Superior temporal gyrus (tissue), 1 donor: ENCODE results near the gene FNDC3A.
"Not testable (repeated sequence)": the region's sequence is repeated elsewhere in the genome, so short reads cannot be mapped to it uniquely, and the experiment has no call there.

Experiments used
- DNase-seq: peaks from one replicate; pipeline ENCODE4 v3.0.0-alpha.2; 2016; ENCODE audit errors: extremely low spot score

FNDC3A gene

DNA sequence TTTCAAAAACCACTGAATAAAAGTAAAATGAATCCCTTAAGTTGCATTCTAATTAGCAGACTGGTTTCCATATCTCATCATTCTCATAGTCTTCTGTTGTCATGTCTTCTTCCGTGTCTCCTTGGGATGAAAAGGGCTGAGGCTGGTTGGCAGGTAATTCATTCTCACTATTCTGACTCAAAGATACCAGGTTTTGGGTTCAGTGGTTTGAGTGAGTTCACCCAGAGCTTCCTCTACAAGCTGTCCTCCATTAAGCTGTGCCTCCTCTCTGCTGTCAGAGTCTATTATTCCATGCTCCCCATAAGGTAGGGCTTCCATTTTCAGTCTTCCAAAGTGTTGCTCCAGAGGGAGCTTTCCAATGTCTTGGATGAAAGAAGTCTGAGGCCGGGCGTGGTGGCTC lies 68.3 kb downstream of the FNDC3A start:
- no peak for DNase-seq

DNA sequence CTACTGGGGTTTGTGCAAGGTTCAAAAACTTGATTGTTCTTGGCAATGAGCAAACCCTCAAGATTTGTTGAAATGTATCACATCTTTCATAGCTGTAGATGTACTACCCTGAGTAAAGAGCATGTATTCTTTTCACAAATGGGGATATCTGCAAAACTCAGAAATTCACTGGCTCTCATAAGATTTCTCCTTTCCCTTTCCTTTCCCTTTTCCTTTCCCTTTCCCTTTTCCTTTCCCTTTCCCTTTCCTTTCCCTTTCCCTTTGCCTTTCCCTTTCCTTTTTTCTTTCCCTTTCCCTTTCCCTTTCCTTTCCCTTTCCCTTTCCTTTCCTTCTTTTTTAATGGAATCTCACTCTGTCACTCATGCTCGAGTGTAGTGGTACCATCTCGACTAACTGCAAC lies 69.1 kb downstream of the FNDC3A start:
- no peak for DNase-seq

DNA sequence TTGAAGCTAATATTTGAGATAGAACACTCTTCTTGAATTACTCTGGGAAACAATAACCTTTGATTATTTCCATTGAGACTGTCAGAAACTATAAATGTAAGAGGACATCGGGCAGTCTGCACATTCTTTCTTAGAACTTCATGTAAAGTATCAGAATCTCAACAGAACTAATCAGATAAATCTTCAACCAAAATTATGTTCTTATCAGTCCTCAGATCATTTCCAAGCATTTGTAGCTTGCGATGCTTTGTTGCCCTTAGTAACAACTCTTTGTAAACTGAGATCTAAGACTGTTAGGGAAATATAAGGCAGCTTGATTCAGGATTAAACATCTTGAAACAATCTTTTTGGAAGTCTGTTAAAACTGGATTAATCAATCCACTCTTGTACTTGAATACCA lies 70.3 kb downstream of the FNDC3A start:
- no peak for DNase-seq

DNA sequence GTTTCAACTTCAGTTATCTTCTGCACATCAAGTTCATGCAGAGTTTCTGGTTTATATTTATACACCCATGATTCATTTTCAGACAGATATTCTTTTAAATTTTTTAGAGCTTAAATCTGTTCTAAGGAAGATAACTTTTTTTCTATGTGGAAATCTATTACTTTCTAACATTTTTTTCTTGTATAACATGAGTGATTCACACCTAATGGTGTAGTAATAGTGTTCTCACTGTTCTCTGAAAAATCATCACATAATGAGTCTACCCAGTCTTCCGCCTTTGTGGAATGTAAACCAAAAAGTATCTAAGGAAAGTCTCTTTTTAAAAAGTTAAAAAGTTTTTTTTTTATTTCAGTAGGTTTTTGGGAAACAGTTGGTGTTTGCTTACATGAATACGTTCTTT lies 70.8 kb downstream of the FNDC3A start:
- no peak for DNase-seq

DNA sequence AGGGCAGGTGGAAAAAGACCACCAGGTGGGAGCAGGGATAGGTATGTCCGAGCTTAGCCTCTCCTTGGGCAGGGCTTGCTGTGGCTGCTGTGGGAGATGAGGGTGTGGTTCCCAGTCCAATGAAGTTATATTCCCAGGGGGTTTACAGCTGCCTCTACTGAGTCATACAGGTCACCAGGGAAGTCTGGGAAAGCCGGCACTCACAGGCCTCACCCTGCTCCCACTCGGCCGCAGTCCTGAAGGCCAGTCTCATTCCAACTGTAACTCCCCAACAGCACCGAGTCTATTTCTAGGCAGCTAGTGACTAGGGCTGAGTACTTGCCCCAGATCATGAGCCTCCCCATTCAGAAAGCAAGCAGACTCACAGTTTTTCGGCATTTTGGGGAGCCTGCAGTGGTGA lies 77.1 kb downstream of the FNDC3A start:
- DNase-seq, result no peak

DNA sequence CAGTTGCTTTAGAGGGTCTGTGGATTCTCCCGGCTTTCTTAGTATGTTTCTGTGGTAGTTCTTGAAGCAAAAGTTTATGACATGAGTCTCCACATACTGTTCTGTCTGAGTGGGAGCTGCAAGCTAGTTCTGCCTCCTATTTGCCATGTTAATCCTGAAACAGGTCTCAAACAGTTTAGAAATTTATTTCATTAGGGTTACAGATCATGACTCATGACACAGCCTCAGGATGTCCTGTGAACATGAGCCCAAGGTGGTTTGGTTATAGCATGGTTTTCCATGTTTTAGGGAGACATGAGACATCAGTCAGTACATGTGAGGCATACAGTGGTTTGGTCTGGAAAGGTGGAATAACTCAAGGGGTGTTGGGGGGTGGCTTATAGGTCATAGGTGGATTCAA lies 77.5 kb downstream of the FNDC3A start:
- DNase-seq, result no peak

DNA sequence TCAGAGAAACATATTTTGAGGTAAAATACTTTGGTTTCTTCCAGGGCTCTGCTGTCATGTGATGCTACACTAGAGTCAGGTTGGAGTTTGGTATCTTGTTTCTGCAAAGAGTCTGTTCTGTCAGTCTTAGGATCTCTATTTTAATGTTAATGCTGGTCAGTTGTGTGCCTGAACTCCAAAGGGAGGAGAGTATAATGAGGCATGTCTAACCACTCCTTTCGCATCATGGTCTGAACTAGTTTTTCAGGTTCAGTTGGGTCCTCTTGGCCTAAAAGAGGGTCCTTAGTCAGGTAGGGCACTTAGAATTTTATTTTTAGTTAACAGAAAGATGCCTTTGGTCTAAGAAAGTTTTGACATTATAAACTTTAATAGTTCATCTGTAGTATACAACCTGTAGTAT lies 78.2 kb downstream of the FNDC3A start:
- DNase-seq, result no peak

DNA sequence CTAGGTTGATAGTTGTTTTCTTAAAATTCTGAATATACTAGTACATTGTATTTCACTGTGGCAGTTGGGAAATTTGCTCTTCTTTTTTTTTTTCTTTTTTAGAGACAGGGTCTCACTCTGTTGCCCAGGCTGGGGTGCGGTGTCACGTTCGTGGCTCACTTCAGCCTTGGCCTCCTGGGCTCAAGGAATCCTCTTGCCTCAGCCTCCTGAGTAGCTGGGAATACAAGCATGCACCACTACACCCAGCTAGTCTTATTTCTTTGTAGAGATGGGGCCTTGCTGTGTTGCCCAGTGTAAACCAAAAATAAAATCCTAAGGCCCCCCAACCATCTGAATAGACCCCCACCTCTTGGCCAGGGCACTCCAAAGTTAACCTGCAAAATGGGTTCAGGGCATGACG lies 79.3 kb downstream of the FNDC3A start:
- no peak for DNase-seq

DNA sequence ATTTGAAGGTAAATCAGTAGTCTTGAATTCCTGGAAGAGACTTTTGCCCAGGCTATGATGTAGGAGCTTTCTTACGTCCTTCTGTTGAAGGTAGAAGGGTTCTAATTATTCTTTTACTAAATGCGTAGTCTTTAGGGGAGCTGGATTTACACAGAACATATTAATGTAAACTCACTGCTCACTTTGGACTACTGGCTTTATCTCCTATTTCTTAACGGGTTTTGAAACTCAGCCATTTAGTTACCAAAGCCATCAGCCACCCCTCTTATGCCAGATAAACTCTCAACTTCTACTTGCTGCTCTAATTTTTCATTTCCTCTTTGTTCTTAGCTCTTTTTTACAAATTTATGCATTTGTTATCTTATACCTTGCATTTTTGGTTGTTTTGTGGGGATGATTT lies 81.5 kb downstream of the FNDC3A start:
- no peak for DNase-seq

DNA sequence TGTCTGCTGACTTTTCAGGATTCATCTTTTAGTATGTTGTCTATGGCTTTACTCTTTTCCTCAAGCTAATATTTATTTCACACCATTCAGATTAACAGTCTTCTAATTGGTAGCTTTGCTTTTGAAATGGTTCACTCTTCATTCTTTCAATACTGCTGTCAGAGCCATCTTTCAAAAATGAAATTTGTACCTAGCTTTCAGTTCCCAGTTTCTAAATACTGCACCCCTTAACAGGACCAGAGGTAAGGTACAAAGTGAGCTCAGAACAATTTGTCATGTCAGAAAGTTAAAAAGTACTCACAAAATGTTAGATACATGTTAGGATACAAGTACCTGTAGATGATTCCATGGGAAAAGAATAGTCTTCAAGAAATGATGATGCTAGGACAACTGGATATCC lies 83.0 kb downstream of the FNDC3A start:
- no peak for DNase-seq

DNA sequence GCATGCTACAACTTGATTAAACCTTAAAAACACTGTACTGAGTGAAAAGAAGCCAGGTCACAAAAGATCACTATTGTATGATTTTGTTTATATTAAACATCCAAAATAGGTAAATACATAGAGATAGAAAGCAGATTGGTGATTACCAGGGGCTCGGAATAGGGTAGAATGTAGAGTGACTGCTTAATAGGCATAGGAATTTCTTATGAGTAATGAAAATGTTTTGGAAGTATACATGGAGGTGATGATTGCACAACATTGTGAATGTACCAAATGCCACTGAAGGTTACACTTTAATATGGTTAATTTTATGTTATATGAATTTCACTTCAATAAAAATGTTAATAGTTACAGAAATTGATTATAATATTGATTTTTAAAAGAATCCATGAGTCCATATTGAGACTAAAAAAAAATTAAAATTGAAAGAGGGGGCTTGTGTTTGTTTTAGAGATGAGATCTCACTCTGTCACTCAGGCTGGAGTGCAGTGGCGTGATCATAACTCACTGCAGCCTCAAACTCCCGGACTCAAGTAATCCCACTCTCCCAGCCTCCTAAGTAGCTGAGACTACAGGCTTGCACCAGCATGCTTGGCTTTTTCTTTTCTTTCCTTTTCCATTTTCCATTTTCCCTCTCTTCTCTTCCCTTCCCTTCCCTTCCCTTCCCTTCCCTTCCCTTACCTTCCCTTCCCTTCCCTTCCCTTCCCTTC lies 85.1 kb downstream of the FNDC3A start:
- no peak for DNase-seq

DNA sequence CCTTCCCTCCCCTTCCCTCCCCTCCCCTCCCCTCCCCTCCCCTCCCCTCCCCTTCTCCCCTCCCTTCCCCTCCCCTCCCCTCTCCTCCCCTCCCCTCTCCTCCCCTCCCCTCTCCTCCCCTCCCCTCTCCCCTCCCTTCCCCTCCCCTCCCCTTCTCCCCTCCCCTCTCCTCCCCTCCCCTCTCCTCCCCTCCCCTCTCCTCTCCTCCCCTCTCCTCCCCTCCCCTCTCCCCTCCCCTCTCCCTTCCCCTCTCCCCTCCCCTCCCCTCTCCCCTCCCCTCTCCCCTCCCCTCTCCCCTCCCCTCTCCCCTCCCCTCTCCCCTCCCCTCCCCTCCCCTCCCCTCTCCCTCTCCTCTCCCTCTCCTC lies 85.7 kb downstream of the FNDC3A start:
- not testable (repeated sequence) for DNase-seq

DNA sequence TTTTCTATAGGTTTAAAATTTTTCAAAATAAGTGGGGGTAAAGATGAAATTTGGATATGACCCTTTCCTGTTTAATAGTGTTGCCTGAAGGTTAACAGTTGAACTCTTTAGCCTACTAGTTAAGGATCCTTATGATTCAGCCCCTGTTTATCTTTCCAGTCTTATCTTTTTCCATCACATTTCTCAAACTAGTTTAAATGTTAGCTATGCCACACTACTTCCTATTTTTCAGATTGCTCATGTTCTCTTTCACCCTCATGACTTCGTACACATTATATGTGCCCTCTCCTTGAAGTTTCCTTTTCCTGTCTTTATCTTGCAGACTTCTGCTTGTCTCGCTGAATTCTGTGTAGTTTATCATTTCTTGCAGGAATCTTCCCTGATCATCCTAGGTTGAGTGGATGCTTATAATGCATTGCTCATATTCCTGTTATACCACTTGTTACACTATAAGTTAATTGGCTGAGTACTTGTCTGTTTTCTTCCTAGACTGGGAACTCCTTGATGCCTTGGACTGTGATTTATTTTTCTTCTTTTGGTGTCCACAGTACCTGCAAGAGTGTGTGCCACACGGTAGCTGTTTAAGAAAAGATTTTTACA lies 86.7 kb downstream of the FNDC3A start:
- DNase-seq, result no peak

DNA sequence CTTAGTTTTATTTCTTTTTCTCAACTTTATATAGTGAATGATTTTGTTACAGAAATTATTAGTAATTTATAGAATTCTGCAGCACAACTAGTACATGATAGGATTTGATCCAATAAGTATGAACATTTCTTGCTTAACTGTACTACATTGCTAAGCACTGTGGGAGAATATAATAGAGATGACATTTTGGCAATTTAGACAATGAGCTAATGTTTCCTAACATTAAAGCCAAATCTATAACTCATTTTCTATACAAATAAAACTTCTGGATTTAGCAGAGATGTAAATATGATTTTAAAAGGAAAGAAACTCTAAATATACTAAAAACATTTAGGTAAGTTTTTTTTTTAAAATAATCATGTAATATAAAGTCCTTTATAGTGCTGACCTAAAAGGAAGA lies 87.3 kb downstream of the FNDC3A start:
- no peak for DNase-seq

DNA sequence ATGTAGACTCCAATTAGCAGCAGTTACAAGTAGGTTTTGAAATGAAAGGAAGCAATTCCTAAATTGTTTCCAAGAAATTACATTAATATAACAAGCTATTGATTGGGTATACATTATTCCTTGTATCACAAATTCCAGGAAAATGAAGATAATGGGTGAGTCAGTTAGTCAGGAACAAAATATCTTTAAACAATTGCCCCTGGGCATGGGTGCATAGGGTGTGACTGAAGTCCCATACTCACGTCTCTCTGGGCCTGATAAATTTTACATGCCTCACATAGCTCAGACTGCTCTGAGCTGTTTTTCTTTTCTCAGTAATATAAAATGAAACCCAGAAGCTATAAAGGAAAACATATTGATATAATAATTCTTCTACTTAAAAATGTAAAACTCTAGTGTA lies 87.8 kb downstream of the FNDC3A start:
- DNase-seq, result no peak

DNA sequence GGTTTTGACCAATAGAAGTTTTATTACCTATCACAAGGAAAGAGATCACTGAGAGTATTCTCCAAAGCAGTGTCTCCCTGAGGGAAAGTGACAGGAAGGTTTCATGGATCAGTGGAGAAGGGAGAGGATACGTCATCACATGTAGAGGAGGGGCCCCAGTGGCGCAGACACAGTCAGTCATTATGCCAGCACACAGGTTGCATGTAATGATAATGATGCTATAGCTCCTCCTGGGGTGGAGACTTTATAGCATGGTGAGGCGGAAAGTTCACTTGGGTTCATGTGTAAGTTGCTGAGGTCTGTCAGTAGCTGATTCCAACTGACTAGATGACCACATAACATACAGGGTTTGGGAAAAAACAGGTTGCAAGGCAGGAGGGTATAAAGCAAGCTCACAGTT lies 88.8 kb downstream of the FNDC3A start:
- DNase-seq, result no peak

DNA sequence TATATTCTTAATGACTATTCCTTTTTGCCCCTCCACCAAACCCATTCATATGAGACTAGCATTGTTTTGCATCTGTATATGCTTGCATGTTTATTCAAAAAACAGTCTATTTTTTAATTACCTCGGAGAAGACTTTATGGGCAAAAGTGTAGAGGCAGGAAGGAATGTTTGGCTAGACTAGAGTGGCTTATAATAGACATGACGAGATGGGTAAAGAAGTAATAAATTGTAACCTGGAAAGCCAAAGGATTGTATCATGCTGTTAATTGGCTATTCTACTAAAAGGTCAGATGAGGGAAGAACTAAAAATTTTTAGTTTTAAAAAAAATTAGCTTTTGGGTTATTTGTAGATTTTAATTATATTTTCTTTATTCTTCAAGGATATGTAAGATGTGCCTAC lies 91.1 kb downstream of the FNDC3A start:
- no peak for DNase-seq

DNA sequence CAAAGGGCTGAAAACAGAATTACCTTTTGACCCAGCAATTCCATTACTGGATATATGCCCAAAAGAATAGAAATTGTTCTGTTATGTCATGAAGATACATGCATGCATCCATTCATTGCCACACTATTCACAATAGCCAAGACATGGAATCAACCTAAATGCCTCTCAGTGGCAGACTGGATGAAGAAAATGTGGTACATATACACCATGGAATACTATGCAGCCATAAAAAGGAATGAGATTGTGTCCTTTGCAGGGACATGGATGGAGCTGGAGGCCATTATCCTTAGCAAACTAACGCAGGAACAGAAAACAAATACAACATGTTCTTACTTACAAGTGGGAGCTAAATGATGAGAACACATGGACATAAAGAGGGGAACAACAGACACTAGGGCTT lies 92.8 kb downstream of the FNDC3A start:
- not testable (repeated sequence) for DNase-seq

DNA sequence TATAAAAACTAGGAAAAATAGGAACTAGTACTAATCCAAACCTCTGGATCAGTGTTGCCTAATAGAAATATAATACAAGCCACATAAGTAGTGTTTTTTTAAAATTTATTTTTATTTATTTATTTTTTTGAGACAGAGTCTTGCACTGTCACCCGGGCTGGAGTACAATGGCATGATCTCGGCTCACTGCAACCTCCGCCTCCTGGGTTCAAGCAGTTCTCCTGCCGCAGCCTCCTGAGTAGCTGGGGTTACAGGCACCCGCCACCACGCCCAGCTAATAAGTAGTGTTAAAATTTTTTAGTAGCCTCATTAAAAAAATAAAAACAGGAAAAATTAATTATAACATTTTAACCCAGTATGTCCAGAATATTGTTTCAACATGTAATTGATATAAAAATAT lies 94.3 kb downstream of the FNDC3A start:
- DNase-seq, result not testable (repeated sequence)

DNA sequence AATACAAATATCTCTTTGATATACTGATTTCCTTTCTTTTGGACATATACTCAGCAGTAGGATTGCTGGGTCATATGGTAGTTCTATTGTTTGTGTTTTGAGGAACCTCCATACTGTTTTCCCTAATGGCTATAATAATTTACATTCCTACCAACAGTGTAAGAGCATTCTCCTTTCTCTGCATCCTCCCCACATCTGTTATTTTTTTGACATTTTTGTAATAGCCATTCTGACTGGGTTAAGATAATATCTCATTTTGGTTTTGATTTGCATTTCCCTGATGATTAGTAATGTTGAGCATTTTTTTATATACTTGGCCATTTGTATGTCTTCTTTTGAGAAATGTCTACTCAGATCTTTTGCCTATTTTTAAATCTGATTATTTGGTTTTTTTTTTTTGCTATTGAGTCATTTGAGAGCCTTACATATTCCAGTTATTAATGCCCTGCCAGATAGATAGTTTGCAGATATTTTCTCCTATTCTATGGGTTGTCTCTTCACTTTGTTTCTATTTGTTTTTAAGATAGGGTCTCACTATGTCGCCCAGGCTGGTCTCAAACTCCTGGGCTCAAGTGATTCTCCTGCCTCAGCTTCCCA lies 95.7 kb downstream of the FNDC3A start:
- no peak for DNase-seq

DNA sequence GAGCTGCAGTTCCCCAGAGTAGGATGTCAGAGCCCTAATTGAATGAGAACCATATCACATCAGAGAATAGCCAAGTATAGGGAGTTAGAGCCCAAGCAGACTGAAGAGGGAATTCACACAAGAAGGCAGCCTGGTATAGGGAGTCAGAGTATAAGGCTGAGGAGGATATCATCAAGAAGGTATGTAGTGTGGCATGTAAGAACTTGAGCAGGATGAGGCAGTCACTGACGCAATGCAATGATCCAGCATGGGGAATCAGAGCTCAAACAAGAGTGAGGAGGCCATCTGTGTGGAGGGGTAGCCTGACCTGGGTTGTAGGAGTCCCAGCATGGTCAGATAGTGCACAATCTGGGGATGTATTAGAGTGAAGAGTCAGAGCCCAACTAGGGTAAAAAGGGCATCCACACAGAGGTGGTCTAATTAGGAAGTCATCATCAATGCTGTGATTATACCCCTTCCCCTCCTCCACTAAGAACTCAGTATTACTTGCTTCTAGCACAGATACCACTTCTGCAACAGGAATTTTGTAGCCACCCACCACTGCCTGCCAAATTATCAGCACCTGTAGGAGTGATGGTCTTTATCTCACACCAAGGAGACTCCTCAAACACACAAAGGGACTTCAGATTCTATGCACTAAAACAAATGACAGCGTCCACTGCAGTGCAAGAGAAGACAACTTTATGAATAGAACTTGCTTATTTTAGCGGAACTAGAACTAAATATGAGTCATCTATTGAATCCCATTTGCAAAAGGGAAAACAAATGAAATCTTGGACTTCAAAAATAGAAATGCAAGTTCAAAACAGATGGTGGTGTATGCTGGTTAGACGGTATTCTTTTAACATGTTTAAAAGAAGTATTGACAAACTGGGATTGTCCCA lies 107.2 kb downstream of the FNDC3A start:
- peak; percentile 42 for DNase-seq

DNA sequence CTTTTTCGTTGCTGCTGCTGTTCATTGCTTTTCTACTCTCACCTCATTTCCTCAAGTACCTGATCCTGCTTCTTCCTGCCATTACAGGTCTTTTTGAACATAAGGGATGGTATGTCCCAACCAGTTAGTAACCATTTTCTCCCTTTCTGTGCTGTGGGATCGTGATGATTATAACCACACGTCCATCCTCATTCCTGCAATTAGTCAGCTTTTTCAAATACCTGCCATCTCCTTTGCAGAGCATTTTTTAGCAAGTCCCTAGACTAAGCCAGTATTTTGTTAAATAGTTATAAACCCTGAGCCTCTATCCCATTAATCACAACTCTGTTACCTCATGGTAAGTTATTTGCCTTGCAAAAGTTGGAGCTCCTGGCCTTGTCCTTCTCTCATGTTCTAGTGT lies 109.2 kb downstream of the FNDC3A start:
- DNase-seq, result no peak

DNA sequence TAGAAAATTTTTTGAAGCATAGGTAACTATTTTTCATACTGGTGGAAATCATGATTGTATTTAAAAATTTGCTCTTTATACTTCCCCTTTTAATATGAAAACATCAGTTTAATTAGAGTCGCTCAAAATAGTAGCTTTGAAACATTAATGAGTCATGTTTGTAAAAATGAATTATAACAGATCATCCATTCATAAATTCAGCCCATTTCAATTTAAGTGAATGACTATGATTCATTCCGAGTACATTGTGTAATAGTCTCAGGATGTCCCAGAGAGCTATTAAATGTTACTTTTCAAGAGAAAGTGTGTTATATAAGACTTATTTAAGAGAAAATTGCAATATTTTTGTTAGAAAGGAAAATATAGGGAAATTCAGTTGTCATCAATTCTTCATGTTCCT lies 111.0 kb downstream of the FNDC3A start:
- no peak for DNase-seq
